Activated T-helper 1 cell treated with Interleukin-2 at 50 U/mL for 16 hours (primary cell): ENCODE results near the gene LRMDA.
"Not testable (repeated sequence)": the region's sequence is repeated elsewhere in the genome, so short reads cannot be mapped to it uniquely, and the experiment has no call there.

Experiments used
- DNase-seq: peaks from one replicate; pipeline ENCODE4 v3.0.0-alpha.2; 2020; ENCODE audit warnings: low read depth

The LRMDA gene

GRCh38 chr10:76497666-76498065 is 1066.2 kb downstream of the LRMDA start:
- no peak for DNase-seq

- DNase-seq = no peak
These were observed 1073.4 kb downstream of the LRMDA start for GRCh38 chr10:76504823-76505222.

GRCh38 chr10:76509446-76509845 is 1078.0 kb downstream of the LRMDA start:
- DNase-seq = no peak

GRCh38 chr10:76514321-76514720 is 1082.9 kb downstream of the LRMDA start:
- DNase-seq = no peak

- DNase-seq = no peak
These were observed 1083.4 kb downstream of the LRMDA start for GRCh38 chr10:76514869-76515268.

- no peak for DNase-seq
These were observed 1091.1 kb downstream of the LRMDA start for GRCh38 chr10:76522547-76522946.

GRCh38 chr10:76523246-76523645 is 1091.8 kb downstream of the LRMDA start:
- no peak for DNase-seq

- no peak for DNase-seq
These were observed 1092.4 kb downstream of the LRMDA start for GRCh38 chr10:76523791-76524351.

- not testable (repeated sequence) for DNase-seq
These were observed 1095.4 kb downstream of the LRMDA start for GRCh38 chr10:76526833-76527232.

GRCh38 chr10:76540331-76540730 is 1108.9 kb downstream of the LRMDA start:
- DNase-seq = no peak

GRCh38 chr10:76540786-76541185 is 1109.4 kb downstream of the LRMDA start:
- no peak for DNase-seq

- DNase-seq = no peak
These were observed 1110.4 kb downstream of the LRMDA start for GRCh38 chr10:76541852-76542251.

- DNase-seq = no peak
These were observed 1111.0 kb downstream of the LRMDA start for GRCh38 chr10:76542307-76542930.

GRCh38 chr10:76543655-76544054 is 1112.2 kb downstream of the LRMDA start:
- no peak for DNase-seq

GRCh38 chr10:76544789-76545188 is 1113.4 kb downstream of the LRMDA start:
- DNase-seq = no peak

- no peak for DNase-seq
These were observed 1115.0 kb downstream of the LRMDA start for GRCh38 chr10:76546411-76546810.

GRCh38 chr10:76547352-76547972 is 1116.0 kb downstream of the LRMDA start:
- DNase-seq = no peak

GRCh38 chr10:76548716-76549115 is 1117.3 kb downstream of the LRMDA start:
- DNase-seq = no peak

GRCh38 chr10:76549171-76549570 is 1117.7 kb downstream of the LRMDA start:
- DNase-seq = no peak

- DNase-seq = no peak
These were observed 1119.4 kb downstream of the LRMDA start for GRCh38 chr10:76550806-76551205.

GRCh38 chr10:76552091-76552873 is 1120.9 kb downstream of the LRMDA start:
- no peak for DNase-seq

GRCh38 chr10:76553263-76554032 is 1122.0 kb downstream of the LRMDA start:
- no peak for DNase-seq
